ENCODE measurements around the gene HNRNPUL1. TPM values are rescaled to one million over a fixed set of nuclear protein-coding genes. Genes with fewer than 3 reads are reported as not detected.
A peak's percentile ranks its signal among the peaks of the same experiment; 100 is the strongest.

The HNRNPUL1 gene
- total RNA-seq, 1 donor from 2014 or later = 114 TPM

DNA sequence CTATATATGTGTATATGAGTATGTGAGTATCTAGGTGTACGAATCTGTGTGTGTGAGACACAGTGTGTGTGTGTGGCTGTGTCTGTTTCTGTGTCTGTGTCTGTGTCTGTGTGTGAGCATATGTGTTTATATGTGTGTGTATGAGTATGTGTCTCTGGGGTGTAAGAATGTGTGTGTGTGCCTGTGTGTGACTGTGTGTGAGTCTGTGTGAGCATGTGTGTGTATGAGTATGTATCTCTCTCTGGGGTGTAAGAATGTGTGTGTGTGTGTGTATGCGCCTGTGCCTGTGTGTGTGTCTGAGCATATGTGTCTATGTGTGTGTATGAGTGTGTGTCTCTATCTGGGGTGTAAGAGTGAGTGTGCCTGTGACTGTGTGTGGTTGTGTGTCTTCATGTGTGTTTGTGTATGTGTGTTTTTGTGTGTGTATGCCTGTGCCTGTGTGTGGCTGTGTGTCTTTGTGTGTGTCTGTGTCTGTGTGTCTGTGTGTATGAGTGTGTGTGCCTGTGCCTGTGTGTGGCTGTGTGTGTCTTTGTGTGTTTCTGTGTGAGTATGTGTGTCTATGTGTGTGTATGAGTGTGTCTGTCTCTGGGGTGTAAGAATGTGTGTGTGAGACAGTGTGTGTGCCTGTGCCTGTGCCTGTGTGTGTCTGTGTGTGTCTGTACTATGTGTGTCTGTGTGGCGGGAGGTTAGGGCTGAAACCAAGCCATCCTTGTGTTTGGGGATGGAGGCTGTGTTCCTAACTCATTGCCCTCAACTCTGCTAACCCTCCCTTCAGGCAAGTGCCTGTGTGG is 33.9 kb upstream of the HNRNPUL1 start:
- intact Hi-C loops (cut with DNase I) = no loop called here
- no peak for DNase-seq
- ATAC-seq (ENCODE audit: poor library complexity) = no peak

DNA sequence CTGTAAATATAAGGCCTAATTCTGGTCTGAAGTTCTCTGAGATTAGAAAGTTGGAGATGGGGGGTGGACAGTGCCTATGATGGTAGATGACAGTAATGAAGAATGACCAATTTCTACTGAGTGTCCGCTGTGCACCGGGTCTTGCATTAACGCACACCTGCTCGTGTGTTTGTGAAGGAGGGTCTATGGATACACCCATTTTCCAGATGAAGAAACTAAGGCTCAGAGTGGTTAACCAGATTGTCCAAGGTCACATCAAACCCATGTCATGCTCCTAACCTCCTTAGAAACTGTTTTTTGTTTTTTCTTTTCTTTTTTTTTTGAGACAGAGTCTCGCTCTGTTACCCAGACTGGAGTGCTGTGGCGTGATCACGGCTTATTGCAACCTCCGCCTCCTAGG is 31.5 kb upstream of the HNRNPUL1 start:
- DNase-seq (no peak), ATAC-seq (ENCODE audit: poor library complexity) (no peak)
- intact Hi-C loops (cut with DNase I) = no loop called here

- peak; percentile 74 for ATAC-seq (ENCODE audit: poor library complexity)
These were observed 30.4 kb upstream of the HNRNPUL1 start for GRCh38 chr19:41233748-41234240.

DNA sequence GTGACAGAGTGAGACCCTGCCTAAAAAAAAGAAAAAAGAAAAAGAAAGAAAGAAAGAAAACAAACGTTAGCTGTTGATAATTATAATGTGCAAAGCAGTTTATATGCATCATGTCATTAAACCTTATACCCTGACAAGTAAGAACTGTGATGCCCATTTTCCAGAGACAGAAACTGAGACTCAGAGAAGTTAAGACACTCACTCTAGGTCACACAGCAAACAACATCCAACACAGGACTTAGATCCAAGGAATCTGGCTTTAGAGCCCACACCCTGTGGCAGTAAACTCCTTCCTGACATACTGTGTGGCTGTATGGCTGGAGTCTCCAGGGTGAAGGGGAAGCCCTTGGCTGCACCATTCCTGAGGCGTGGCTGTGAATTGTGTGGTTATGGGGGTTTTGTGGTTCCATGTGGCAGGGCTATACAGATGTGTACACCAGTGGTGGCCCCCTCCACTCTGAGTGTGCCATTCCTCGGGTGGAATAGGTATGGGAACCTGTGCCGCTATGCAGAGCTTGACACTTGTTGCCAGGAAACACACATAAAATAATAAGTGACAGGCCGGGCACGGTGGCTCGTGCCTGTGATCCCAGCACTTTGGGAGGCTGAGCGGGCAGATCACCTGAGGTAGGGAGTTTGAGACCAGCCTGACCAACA is 29.5 kb upstream of the HNRNPUL1 start:
- intact Hi-C loops (cut with DNase I) = no loop called here
- no peak for DNase-seq

More at GRCh38 chr19:41233748-41234240, 30.4 kb upstream of the HNRNPUL1 start:
- intact Hi-C loops (cut with DNase I) = no loop called here
- DNase-seq = peak; percentile 51

GRCh38 chr19:41235480-41235879 is 28.7 kb upstream of the HNRNPUL1 start:
- no peak for ATAC-seq (ENCODE audit: poor library complexity)
- no peak for DNase-seq
- intact Hi-C loops (cut with DNase I) = no loop called here

More for the DNA sequence above, 29.5 kb upstream of the HNRNPUL1 start:
- ATAC-seq (ENCODE audit: poor library complexity) = no peak

DNA sequence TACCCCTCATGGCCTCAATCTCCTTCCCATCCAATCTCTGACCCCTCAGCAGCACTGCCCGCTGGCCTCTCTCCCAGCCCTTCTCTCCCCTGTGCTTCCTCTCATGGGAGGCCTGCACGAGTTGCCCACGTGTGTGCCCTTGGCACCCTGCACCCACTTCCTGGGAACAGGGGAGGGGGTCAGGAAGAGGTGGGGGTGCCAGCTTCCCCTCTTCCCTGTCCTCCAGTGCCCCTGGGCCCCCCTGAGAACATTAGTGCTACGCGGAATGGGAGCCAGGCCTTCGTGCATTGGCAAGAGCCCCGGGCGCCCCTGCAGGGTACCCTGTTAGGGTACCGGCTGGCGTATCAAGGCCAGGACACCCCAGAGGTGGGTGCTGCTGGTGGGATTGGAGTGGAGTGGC is 25.9 kb upstream of the HNRNPUL1 start:
- DNase-seq = no peak
- ATAC-seq (ENCODE audit: poor library complexity) = peak; percentile 8
- intact Hi-C loops (cut with DNase I) = no loop called here

DNA sequence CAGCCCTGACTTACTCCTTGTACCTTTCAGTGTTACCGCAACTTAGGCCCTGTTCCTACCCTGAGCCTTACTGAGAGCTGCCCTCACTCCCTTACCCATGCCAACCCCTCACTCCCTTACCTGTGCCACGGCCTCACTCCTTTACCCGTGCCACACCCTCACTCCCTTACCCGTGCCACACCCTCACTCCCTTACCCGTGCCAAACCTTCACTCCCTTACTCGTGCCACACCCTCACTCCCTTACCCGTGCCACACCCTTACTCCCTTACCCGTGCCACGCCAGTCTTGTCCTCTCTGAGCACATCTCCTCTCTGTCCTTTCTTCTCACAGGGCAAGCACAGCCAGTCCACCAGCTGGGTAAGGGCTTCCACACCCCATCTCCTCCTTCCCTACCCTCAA is 24.8 kb upstream of the HNRNPUL1 start:
- ATAC-seq (ENCODE audit: poor library complexity) (no peak), DNase-seq (no peak)
- intact Hi-C loops (cut with DNase I) = no loop called here

- no peak for ATAC-seq (ENCODE audit: poor library complexity)
- DNase-seq = no peak
- intact Hi-C loops (cut with DNase I) = no loop called here
These were observed 24.1 kb upstream of the HNRNPUL1 start for GRCh38 chr19:41239961-41240574.

GRCh38 chr19:41241859-41242258 is 22.3 kb upstream of the HNRNPUL1 start:
- no peak for ATAC-seq (ENCODE audit: poor library complexity)
- intact Hi-C loops (cut with DNase I) = no loop called here
- no peak for DNase-seq

DNA sequence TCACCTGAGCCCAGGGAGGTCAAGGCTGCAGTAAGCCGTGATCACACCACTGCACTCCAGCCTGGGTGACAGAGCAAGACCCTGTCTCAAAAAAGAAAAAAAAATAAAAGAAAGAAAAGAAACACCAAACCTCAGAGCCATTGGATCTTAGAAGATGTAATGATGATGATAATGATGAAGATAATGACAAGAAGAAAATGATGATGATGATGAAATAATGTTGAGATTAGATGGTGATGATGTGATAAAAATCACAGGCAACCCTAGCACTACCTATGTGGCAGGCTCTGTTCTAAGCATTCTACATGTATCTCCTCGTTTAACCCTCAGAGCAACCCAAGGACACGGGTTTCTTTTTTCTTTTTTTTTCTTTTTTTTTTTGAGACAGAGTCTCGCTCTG is 20.1 kb upstream of the HNRNPUL1 start:
- DNase-seq (no peak), ATAC-seq (ENCODE audit: poor library complexity) (no peak)
- intact Hi-C loops (cut with DNase I) = no loop called here

GRCh38 chr19:41245843-41246242 is 18.3 kb upstream of the HNRNPUL1 start:
- intact Hi-C loops (cut with DNase I) = no loop called here
- ATAC-seq (ENCODE audit: poor library complexity) (no peak), DNase-seq (no peak)

GRCh38 chr19:41248895-41249294 is 15.3 kb upstream of the HNRNPUL1 start:
- intact Hi-C loops (cut with DNase I) = no loop called here
- ATAC-seq (ENCODE audit: poor library complexity) (no peak), DNase-seq (no peak)

GRCh38 chr19:41249707-41250423 is 14.3 kb upstream of the HNRNPUL1 start:
- no peak for ATAC-seq (ENCODE audit: poor library complexity)
- no peak for DNase-seq
- intact Hi-C loops (cut with DNase I) = no loop called here

GRCh38 chr19:41253660-41254059 is 10.5 kb upstream of the HNRNPUL1 start:
- ATAC-seq (ENCODE audit: poor library complexity) = no peak
- intact Hi-C loops (cut with DNase I) = no loop called here
- no peak for DNase-seq

GRCh38 chr19:41255171-41255570 is 9.0 kb upstream of the HNRNPUL1 start:
- DNase-seq (no peak), ATAC-seq (ENCODE audit: poor library complexity) (no peak)
- intact Hi-C loops (cut with DNase I) = no loop called here

DNA sequence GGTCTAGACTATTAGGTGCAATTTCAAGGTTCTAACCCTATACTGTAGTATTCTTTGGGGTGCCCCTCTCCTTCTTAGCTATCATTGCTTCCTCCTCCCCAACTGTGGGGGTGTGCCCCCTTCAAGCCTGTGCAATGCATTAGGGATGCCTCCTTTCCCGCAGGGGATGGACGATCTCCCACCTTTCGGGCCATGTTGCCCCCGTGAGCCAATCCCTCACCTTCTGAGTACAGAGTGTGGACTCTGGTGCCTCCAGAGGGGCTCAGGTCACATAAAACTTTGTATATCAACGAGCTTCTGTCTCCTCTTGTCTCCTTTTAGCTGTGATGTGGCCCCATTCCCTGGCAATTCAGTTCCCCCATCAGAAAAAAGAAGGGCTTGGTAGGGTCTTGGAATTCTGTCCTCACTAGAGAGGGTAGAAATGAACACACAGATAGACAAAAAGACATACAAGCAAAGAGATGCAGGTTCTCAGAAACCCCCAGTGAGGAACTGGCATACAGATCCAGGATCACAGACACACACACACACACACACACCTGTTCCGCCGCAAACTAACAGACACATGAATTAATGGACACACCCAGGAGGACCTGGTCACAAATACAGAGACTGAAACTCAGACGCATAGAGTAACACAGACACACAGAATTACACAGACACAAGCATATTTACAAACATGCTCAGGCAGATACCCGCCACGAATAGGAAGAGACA is 2.5 kb upstream of the HNRNPUL1 start:
- no peak for ATAC-seq (ENCODE audit: poor library complexity)
- DNase-seq = no peak
- intact Hi-C loops (cut with DNase I) = loop anchor here (1.0 to 5.0 kb wide), 2 partner anchors 36 to 57 kb away; no protein-coding TSS in a partner anchor

DNA sequence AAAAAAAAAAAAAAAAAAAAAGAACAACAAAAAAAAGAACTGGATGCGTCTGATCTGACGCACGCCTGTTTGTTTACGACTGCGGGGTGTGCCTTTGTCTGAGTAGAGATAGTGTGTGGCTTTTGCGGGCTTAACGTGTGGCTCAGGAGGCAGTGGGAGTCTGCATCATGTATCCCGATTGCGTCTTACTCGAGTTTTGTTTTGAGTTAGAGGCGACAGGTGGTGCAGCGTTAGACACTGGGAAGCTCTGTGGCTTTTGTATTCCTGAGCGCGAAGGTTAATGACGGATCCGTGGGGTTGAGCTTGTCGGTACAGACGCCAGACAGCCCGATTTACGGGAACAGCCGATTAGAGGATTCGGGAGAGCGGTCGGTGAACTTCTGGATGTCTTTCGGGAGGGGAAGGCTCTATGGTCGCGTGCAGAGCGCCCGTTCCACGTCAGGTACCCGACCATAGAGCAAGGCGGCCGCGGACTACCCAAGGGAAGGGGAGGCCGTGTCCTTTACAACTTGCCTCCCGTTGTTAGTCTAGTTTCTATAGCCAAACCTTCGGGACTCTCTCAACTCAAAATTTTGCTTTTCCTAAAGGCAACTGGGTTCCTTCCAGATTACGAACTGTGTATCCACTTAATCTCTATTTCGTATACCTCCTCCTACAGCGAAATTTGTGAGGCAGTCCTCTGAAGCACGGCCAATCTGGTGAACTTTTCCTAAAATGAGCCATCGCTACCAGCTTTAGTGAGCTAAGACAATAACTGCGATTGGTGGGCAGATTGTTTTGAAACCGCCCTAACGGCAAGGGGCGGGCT is 926 bp upstream of the HNRNPUL1 start:
- intact Hi-C loops (cut with DNase I) = loop anchor here (5.0 kb wide), 1 partner anchor 34 kb away; no protein-coding TSS in a partner anchor
- DNase-seq = peak; percentile 76
- ATAC-seq (ENCODE audit: poor library complexity) = peak; percentile 28

Measured in Right ventricle myocardium superior (tissue), 1 donor.